GM12878 (cell line): Measurements from ENCODE around the gene SCTR. TPM values are rescaled to one million over a fixed set of nuclear protein-coding genes. Genes with fewer than 3 reads are reported as not detected.

ENCODE experiments used
- ATAC-seq: fragments of 200-7000 bp; cut with Tn5 transposase; 3 replicates; pipeline ENCODE4 v1.9.1; 2020; ENCODE audit warnings: mild to moderate bottlenecking, moderate library complexity
- BruUV-seq: library from RNA; stranded (reverse); fragments of 400-500 nt; replicated peaks from 2 replicates; lab custom pipeline; 2021; lab: Mats Ljungman, UMichigan
- CTCF ChIA-PET: fragments of 300-600 bp; sonication (Branson Sonifier 250); formaldehyde crosslinking; extraction: SDS; loops from one replicate; lab custom pipeline; 2021; ENCODE audit warnings: inconsistent platforms; lab: Yijun Ruan, JAX
- POLR2A ChIA-PET: fragments of 350-600 bp; formaldehyde crosslinking; extraction: SDS; loops from one replicate; lab custom pipeline; 2021; ENCODE audit warnings: inconsistent platforms; lab: Charles Lee
- RAD21 ChIA-PET: fragments of 300-600 bp; sonication (Branson Sonifier 250); formaldehyde crosslinking; loops from one replicate; lab custom pipeline; 2023; ENCODE audit warnings: antibody characterized with exemption; ENCODE audit not compliant: unreplicated experiment; lab: Charles Lee
- SMC1A ChIA-PET: fragments of 300-600 bp; sonication (Branson Sonifier 250); formaldehyde crosslinking; loops from one replicate; lab custom pipeline; 2023; ENCODE audit not compliant: unreplicated experiment, uncharacterized antibody; lab: Charles Lee
- DNase-seq: peaks from one replicate; pipeline ENCODE4 v3.0.0-alpha.2; 2011; ENCODE audit warnings: low read depth, low spot score
- FAIRE-seq: peaks from 3 replicates; lab custom pipeline; 2011; peaks lifted over from hg19 to GRCh38; lab: Jason Lieb, UNC
- H2AFZ ChIP-seq: 2 replicates; pipeline ENCODE4 v1.6.0; 2011; ENCODE audit warnings: low read depth, low read length, control low read depth; ENCODE audit not compliant: control insufficient read depth
- H3K27ac ChIP-seq: 2 replicates; pipeline ENCODE4 v1.5.1; 2011; ENCODE audit warnings: control low read depth; ENCODE audit not compliant: control insufficient read depth, insufficient read depth
- H3K27me3 ChIP-seq, 2 experiments: replicated peaks in 1 of 2; 2 replicates each; pipeline versions ENCODE4 v1.6.0 to v1.6.1; 2011; ENCODE audit warnings: low read length in 1 of 2; ENCODE audit not compliant: control insufficient read depth in 2 of 2, insufficient read depth in 2 of 2
- H3K36me3 ChIP-seq, 2 experiments: 2 replicates each; pipeline ENCODE4 v1.5.1; 2011; ENCODE audit warnings: low read length in 1 of 2; ENCODE audit not compliant: control insufficient read depth in 2 of 2, insufficient read depth in 2 of 2
- H3K4me1 ChIP-seq: 2 replicates; pipeline ENCODE4 v1.6.1; 2011; ENCODE audit warnings: mild to moderate bottlenecking, low read length, moderate library complexity, mixed read lengths; ENCODE audit not compliant: control insufficient read depth, insufficient read depth
- H3K4me2 ChIP-seq: 2 replicates; pipeline ENCODE4 v1.6.0; 2011; ENCODE audit warnings: control low read depth; ENCODE audit not compliant: control insufficient read depth, insufficient read depth
- H3K4me3 ChIP-seq: fragments of 200-600 bp; sonication (generic); 2 replicates; pipeline ENCODE4 v1.5.1; 2016
- H3K79me2 ChIP-seq: 2 replicates; pipeline ENCODE4 v1.6.0; 2011; ENCODE audit warnings: low read length; ENCODE audit not compliant: control insufficient read depth, insufficient read depth
- H3K9ac ChIP-seq: 2 replicates; pipeline ENCODE4 v1.8.0; 2011; ENCODE audit warnings: low read length, control low read depth, mixed read lengths; ENCODE audit not compliant: control insufficient read depth, insufficient read depth
- H3K9me3 ChIP-seq: replicated peaks from 3 replicates; pipeline ENCODE4 v1.5.1; 2011; ENCODE audit warnings: mild to moderate bottlenecking, low read length; ENCODE audit not compliant: control insufficient read depth, insufficient read depth
- H4K20me1 ChIP-seq: 2 replicates; pipeline ENCODE4 v1.6.0; 2011; ENCODE audit not compliant: control insufficient read depth, insufficient read depth
- ATF7 ChIP-seq: fragments of 450-650 bp; IDR thresholded peaks from 2 replicates; pipeline ENCODE4 v1.6.1; 2016; ENCODE audit warnings: low read depth, mild to moderate bottlenecking
- HDAC2 ChIP-seq: fragments of 200-600 bp; sonication (generic); IDR thresholded peaks from 2 replicates; pipeline ENCODE4 v1.6.1; 2017
- JUND ChIP-seq: IDR thresholded peaks from 2 replicates; pipeline ENCODE4 v1.6.1; 2012; ENCODE audit warnings: low read depth, mild to moderate bottlenecking, low read length, improper control_type of control experiment, moderate library complexity
- NR2C1 ChIP-seq: fragments of 450-650 bp; IDR thresholded peaks from 2 replicates; pipeline ENCODE4 v1.6.1; 2017; ENCODE audit warnings: antibody characterized with exemption, mild to moderate bottlenecking, moderate library complexity
- NR2F1 ChIP-seq: fragments of 450-650 bp; conservative IDR thresholded peaks from 2 replicates; pipeline ENCODE4 v1.6.1; 2017; ENCODE audit warnings: mild to moderate bottlenecking
- PML ChIP-seq: IDR thresholded peaks from 2 replicates; pipeline ENCODE4 v1.6.1; 2012; ENCODE audit warnings: low read length, inconsistent platforms
- RAD21 ChIP-seq: IDR thresholded peaks from 2 replicates; pipeline ENCODE4 v1.6.1; 2011; ENCODE audit warnings: mild to moderate bottlenecking, low read depth, low read length, moderate library complexity; ENCODE audit not compliant: insufficient read depth
- WRNIP1 ChIP-seq: IDR thresholded peaks from 2 replicates; pipeline ENCODE4 v1.6.1; 2011; ENCODE audit warnings: low read depth, low read length, improper control_type of control experiment, borderline replicate concordance
- YBX1 ChIP-seq: fragments of 450-650 bp; IDR thresholded peaks from 2 replicates; pipeline ENCODE4 v1.6.1; 2016; ENCODE audit warnings: antibody characterized with exemption
- ZNF24 ChIP-seq: fragments of 450-650 bp; IDR thresholded peaks from 2 replicates; pipeline ENCODE4 v1.6.1; 2017; ENCODE audit warnings: antibody characterized with exemption, mild to moderate bottlenecking
- WGBS: methylation state at CpG from one replicate; pipeline ENCODE4 v1.1.6; 2016; ENCODE audit warnings: low lambda C conversion rate; ENCODE audit not compliant: insufficient replicate concordance, insufficient coverage; ENCODE audit errors: missing lambda C conversion rate; 5-methylcytosine and 5-hydroxymethylcytosine counted together
- in situ Hi-C: fragments of 300-500 bp; cut with MboI; formaldehyde crosslinking; loops from 9 replicates; pipeline ENCODE4 v1.14.3; 2018; ENCODE audit warnings: mixed read lengths
- intact Hi-C: fragments of 100-400 bp; cut with micrococcal nuclease; formaldehyde crosslinking; loops from one replicate; pipeline ENCODE4 v1.14.2; 2022; ENCODE audit not compliant: unreplicated experiment
- polyA plus RNA-seq, 11 experiments: library from polyadenylated mRNA; depleted of rRNA in 4 of 11; unstranded in 6 of 11; stranded (reverse) in 5 of 11; fragments of >200 nt; fragmentation: Nextera tagmentation in 4 of 11; fragmentation: Illumina TruSeq in 1 of 11; extraction: Ambion mirVana in 4 of 11; extraction: Trizol in 1 of 11; gene quantifications; 1 replicate in 1 of 11; 2 replicates in 10 of 11; pipeline versions ENCODE4 v1.2.1 to v1.2.3, GENCODE V29; 2011 to 2016; ENCODE audit warnings: inconsistent platforms in 2 of 11, missing spikeins in 2 of 11, low read depth in 1 of 11
- total RNA-seq, 4 experiments: library from RNA; depleted of rRNA in 3 of 4; stranded (reverse); fragments of >200 nt in 3 of 4; fragmentation: Illumina TruSeq in 1 of 4; extraction: Trizol in 1 of 4; gene quantifications; 2 replicates each; pipeline versions ENCODE4 v1.2.1 to v1.2.3, GENCODE V29; 2013 to 2021
- TF ChIP-seq, protein P1 (sequence below): fragments of 450-650 bp; IDR thresholded peaks from 2 replicates; pipeline ENCODE4 v1.6.1; 2016; ENCODE audit warnings: mild to moderate bottlenecking, moderate library complexity, borderline replicate concordance
- TF ChIP-seq, protein P2 (sequence below): fragments of 450-650 bp; IDR thresholded peaks from 2 replicates; pipeline ENCODE4 v1.6.1; 2017; ENCODE audit warnings: low read depth, mild to moderate bottlenecking, moderate library complexity
- TF ChIP-seq, protein P3 (sequence below): IDR thresholded peaks from 2 replicates; pipeline ENCODE4 v1.6.1; 2012; ENCODE audit warnings: improper control_type of control experiment, low read depth, low read length; ENCODE audit not compliant: insufficient replicate concordance

Gene SCTR
- total and polyA plus RNA-seq, 10 of the 15 experiments (the other 5 are each of a cell fraction or from before 2014, with no cell fraction given), result 0.26 TPM; not detected in 9

DNA sequence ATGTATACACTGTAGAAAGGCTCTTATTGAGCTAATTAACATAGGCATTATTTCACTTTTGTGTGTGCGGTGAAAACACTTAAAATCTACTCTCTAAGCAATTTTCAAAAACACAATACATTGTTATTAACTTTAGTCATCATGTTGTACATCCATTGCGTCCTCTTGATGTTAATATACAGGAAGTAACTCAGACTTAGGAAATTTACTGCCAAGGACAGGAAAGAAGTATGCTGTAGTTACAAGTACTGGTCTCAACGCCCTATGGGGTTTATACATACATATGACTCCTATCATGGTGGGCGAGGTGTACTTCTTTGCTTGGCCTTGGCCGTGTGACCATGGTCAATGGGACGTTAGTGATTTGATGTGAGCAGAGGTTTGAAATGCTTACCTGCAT lies 15.5 kb downstream of the SCTR start (continued):
- TF ChIP-seq, protein P1, sequence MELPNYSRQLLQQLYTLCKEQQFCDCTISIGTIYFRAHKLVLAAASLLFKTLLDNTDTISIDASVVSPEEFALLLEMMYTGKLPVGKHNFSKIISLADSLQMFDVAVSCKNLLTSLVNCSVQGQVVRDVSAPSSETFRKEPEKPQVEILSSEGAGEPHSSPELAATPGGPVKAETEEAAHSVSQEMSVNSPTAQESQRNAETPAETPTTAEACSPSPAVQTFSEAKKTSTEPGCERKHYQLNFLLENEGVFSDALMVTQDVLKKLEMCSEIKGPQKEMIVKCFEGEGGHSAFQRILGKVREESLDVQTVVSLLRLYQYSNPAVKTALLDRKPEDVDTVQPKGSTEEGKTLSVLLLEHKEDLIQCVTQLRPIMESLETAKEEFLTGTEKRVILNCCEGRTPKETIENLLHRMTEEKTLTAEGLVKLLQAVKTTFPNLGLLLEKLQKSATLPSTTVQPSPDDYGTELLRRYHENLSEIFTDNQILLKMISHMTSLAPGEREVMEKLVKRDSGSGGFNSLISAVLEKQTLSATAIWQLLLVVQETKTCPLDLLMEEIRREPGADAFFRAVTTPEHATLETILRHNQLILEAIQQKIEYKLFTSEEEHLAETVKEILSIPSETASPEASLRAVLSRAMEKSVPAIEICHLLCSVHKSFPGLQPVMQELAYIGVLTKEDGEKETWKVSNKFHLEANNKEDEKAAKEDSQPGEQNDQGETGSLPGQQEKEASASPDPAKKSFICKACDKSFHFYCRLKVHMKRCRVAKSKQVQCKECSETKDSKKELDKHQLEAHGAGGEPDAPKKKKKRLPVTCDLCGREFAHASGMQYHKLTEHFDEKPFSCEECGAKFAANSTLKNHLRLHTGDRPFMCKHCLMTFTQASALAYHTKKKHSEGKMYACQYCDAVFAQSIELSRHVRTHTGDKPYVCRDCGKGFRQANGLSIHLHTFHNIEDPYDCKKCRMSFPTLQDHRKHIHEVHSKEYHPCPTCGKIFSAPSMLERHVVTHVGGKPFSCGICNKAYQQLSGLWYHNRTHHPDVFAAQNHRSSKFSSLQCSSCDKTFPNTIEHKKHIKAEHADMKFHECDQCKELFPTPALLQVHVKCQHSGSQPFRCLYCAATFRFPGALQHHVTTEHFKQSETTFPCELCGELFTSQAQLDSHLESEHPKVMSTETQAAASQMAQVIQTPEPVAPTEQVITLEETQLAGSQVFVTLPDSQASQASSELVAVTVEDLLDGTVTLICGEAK, result no peak
- TF ChIP-seq HDAC2 (no peak), NR2F1 (no peak)

DNA sequence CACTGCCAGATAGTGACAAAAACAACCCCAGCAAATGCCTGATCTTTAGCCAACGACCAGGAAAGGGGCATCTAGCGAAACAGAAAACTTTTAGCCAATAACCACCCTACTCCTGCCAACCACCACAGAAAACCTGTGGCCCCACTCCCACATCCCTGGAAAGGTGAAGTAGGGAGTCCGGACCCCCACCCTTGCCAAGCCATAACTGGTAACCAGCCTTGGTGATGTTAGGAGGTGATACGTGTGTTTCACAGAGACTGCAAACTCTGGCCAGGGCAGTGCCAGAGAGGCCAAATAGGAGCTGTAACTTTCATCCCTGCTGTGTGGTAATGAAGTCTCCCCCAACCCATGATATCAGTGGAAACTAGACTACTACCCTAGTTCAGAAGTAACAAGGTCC lies 27.6 kb downstream of the SCTR start:
- ChIA-PET RAD21 (no interaction called here), SMC1A (interaction anchor here (0.8 kb wide), 1 partner anchor 9 kb away, joined by 3 read pairs; no protein-coding TSS in a partner anchor), CTCF (interaction anchor here (0.7 to 2.9 kb wide), 4 partner anchors 10 to 626 kb away, joined by 3 to 11 read pairs (median 9); no protein-coding TSS in a partner anchor), POLR2A (no interaction called here)
- no peak overlapping the region for H3K4me3 ChIP-seq
- H3K4me1 ChIP-seq, result no peaks in the 10 kb centered on the region
- FAIRE-seq (no peak), DNase-seq (no peak), ATAC-seq (no peak)
- no peak overlapping the region for H3K9ac ChIP-seq
- no peaks in the 10 kb centered on the region for H3K36me3 ChIP-seq
- H3K27me3 ChIP-seq, result no peaks in the 10 kb centered on the region; a peak in 2 of 4 replicates
- WGBS, result 21% methylated on average over 4 of the region's 4 CpGs
- no peak overlapping the region for H2AFZ ChIP-seq
- no TSS peak for BruUV-seq
- no peaks in the 10 kb centered on the region for H4K20me1 ChIP-seq
- no peaks in the 10 kb centered on the region for H3K79me2 ChIP-seq
- no peak overlapping the region for H3K4me2 ChIP-seq
- H3K27ac ChIP-seq, result no peak overlapping the region
- intact Hi-C loops, result no loop called here
- H3K9me3 ChIP-seq, result no peaks in the 10 kb centered on the region; the same call in 1 of the 3 replicates
- in situ Hi-C loops, result no loop called here
- no peak for TF ChIP-seq YBX1
- no peak for TF ChIP-seq JUND
- TF ChIP-seq, protein P2, sequence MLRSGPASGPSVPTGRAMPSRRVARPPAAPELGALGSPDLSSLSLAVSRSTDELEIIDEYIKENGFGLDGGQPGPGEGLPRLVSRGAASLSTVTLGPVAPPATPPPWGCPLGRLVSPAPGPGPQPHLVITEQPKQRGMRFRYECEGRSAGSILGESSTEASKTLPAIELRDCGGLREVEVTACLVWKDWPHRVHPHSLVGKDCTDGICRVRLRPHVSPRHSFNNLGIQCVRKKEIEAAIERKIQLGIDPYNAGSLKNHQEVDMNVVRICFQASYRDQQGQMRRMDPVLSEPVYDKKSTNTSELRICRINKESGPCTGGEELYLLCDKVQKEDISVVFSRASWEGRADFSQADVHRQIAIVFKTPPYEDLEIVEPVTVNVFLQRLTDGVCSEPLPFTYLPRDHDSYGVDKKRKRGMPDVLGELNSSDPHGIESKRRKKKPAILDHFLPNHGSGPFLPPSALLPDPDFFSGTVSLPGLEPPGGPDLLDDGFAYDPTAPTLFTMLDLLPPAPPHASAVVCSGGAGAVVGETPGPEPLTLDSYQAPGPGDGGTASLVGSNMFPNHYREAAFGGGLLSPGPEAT, result no peak
- TF ChIP-seq NR2C1, result no peak
- TF ChIP-seq ZNF24, result no peak
- TF ChIP-seq, protein P3, sequence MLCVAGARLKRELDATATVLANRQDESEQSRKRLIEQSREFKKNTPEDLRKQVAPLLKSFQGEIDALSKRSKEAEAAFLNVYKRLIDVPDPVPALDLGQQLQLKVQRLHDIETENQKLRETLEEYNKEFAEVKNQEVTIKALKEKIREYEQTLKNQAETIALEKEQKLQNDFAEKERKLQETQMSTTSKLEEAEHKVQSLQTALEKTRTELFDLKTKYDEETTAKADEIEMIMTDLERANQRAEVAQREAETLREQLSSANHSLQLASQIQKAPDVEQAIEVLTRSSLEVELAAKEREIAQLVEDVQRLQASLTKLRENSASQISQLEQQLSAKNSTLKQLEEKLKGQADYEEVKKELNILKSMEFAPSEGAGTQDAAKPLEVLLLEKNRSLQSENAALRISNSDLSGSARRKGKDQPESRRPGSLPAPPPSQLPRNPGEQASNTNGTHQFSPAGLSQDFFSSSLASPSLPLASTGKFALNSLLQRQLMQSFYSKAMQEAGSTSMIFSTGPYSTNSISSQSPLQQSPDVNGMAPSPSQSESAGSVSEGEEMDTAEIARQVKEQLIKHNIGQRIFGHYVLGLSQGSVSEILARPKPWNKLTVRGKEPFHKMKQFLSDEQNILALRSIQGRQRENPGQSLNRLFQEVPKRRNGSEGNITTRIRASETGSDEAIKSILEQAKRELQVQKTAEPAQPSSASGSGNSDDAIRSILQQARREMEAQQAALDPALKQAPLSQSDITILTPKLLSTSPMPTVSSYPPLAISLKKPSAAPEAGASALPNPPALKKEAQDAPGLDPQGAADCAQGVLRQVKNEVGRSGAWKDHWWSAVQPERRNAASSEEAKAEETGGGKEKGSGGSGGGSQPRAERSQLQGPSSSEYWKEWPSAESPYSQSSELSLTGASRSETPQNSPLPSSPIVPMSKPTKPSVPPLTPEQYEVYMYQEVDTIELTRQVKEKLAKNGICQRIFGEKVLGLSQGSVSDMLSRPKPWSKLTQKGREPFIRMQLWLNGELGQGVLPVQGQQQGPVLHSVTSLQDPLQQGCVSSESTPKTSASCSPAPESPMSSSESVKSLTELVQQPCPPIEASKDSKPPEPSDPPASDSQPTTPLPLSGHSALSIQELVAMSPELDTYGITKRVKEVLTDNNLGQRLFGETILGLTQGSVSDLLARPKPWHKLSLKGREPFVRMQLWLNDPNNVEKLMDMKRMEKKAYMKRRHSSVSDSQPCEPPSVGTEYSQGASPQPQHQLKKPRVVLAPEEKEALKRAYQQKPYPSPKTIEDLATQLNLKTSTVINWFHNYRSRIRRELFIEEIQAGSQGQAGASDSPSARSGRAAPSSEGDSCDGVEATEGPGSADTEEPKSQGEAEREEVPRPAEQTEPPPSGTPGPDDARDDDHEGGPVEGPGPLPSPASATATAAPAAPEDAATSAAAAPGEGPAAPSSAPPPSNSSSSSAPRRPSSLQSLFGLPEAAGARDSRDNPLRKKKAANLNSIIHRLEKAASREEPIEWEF, result no peak
- TF ChIP-seq ATF7, result no peak
- TF ChIP-seq RAD21, result no peak
- TF ChIP-seq WRNIP1, result no peak
- no peak for TF ChIP-seq PML
